ENCODE results near the gene FRY.

Gene FRY

DNA sequence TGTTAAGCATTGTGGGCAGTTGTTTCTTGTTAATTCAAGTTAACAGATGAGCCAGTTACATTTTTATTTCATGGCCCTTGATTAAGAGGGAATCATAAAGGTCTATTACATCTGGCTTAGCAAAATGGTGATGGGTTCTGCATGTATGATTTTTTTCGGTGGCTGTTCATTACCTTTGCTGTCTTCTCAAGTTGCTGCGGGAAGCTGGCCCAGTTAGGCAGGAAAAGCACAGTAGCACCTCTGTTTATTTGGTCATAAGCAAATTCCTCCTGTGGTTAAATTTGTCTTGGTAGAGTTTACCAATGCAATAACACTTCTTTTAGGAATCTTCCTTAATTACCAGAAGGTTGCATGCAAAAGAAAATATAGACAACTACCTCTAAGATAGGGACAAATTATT, 104.5 kb downstream of the FRY start:
- DNase-seq = peak; percentile 6

DNA sequence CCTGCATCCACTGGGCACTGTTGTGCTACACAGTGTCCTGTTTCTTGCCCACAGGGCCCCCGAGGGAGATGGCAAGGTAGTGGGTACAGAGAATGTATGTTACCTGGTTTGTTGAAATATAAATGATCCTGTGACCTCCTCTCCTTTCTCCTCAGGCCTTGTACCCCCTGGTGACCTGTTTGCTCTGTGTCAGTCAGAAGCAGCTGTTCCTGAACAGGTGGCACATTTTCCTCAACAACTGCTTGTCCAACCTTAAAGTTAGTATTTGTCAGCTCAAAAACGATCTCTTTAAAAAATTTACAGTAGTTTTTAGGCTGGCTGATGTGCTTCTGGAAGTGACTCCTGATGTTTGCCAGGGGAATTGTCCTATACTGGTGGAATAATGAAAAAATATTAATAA, 105.1 kb downstream of the FRY start:
- peak; percentile 84 for DNase-seq

GRCh38 chr13:32139251-32139650, 107.7 kb downstream of the FRY start:
- DNase-seq = no peak

GRCh38 chr13:32140109-32140508, 108.5 kb downstream of the FRY start:
- DNase-seq = no peak

DNA sequence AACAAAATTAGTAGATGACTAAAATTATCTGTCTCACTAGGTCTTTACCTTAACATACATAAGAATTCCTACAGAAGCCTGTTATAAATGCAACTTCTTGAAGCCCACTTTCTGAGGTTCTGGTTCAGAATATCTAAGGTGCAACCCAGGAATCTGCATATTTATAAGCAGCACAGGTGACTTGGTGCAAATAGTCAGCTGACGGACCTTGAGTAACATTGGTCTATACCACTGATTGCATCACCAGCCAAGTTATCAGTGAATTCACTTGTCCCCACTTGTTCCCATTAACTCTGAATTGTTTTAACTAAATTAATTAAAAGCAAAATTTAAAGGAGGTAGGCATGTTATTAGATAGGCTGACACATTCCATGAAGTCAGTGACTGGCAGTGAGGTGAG, 109.9 kb downstream of the FRY start:
- DNase-seq = no peak

DNA sequence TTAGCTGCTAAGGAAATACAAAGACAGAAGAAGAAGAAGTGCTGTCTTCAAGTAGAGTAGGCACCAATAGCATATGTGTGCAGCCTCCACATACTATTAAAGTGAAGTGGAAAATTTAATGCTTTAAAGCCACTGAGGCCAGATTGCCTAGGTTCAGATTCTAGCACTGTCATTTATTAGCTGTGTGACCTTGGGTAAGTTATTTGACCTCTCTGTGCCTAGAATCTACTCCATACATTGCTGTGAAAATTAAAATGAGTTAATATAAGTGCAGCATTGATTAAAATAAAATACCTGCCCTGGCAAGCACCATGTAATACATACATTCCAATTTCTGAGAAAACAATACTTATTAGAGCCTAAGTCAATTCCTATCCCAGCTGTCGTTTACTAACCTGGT, 110.5 kb downstream of the FRY start:
- no peak for DNase-seq

DNA sequence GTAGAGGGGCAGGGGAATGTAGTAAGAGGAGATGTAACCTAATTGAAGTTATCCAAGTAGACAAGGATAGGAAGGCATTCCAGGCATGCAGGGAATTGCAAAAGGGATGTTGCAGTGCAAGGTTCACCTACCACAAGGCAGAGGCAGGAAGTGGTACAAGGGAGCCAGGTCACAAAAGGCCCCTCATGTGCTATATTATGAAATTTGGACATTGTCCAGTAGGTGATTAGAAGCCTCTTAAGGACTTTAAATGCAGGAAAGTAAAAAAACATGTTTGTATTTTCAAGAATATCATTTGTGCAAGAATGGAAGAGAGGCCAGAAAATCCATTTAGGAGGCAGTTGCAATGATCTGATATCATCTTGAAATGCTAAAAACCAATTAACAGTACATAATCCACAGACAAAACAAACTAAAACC, 111.4 kb downstream of the FRY start:
- DNase-seq = peak; percentile 29

DNA sequence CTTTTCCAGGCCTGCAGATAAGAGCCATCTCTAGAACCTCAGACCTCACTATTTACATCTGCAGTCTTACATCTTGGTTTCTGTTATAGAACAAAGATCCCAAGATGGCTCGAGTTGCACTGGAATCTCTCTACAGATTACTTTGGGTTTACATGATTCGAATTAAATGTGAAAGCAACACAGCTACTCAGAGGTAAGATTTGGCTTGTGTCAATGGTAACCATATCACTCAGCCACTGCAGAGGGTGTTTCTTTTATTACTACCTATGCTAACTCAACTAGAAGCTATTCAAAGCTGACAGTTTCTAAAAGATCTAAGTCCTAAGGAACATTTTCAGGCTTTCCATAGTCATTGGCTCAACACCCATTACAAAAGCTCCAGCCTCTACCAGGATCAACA, 115.6 kb downstream of the FRY start:
- no peak for DNase-seq

GRCh38 chr13:32147976-32148375, 116.4 kb downstream of the FRY start:
- DNase-seq = no peak

GRCh38 chr13:32150239-32150638, 118.7 kb downstream of the FRY start:
- DNase-seq = no peak

- DNase-seq = no peak
These were observed 119.2 kb downstream of the FRY start for GRCh38 chr13:32150794-32151193.

DNA sequence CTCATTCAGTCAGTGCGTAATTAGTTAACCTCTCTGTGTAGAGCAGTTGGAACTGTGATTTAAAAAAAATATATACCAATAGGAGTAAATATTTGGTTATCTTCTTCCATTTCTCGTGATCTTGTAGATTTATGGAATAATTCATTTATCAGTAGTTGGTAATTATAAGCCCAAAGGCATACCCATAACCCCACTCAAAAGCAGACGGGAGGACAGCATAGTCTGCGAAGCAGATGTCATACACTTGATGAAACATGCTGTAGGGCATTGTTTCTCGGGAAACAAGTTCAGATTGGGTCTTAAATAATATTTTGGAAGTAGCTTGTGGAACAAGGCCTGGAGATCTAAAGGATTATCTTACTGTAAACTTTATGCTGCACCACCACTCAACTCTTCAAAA, 119.7 kb downstream of the FRY start:
- DNase-seq = no peak

- no peak for DNase-seq
These were observed 121.5 kb downstream of the FRY start for GRCh38 chr13:32153056-32153455.

GRCh38 chr13:32159137-32159869, 127.7 kb downstream of the FRY start:
- no peak for DNase-seq

DNA sequence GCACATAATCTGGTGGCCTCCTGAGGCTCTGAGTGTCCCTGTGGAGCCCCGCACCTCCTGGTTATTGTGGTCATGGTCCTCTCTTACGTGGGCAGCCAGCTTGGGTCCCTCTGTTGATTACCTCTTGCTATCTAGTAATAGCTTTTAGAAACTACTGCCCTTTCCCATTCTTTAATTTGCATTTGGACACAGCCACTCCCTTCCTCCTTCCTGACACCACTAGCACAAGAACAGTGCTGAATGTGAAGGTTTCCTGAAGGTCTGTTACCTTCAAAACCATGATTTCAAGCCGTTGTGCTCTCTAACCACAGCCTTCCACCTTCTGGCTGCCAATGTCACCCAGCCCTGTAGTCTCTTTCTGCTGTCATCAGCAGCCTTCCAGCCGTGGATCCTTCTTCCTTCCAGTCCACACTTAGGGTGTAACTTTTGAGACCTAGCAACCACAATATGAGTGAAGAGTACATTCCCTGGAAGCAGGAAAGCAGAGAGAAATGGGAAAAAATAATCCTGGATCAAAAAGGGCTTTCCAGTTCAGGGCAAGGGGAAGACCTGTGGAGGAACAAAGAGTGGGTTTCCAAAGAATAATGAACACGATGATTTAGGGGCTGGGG, 130.9 kb downstream of the FRY start:
- DNase-seq = no peak

DNA sequence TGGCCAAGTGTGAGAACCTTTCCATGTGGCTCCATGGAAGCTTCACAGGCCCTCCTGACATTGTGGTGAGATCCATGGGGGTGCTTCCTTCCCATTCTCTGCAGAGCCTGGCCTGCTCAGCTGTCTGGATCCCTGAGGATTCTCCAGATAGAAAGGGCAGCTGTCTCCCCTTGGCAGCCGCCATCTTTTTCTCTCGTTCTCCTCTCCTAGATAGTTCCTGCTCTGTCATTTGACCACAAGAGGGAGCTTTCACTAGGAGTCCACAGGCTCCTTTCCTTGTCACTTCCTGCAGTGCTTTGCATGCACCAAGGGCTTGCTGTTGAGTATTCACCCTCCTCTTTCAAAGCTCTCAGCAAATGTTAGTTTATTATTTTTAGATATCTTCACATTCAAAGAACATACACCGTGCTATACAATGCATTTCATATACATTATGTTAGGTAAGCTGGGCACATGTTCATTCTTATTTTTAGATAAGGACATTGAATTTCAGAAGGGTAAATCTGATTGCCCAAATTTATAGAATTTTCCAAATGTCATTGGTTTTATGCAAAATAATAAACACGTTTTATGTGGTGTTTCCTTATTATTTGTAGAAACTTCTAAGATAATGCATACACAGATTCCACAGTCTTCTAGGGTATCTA, 133.2 kb downstream of the FRY start:
- peak; percentile 85 for DNase-seq

- no peak for DNase-seq
These were observed 134.2 kb downstream of the FRY start for GRCh38 chr13:32165796-32166195.

DNA sequence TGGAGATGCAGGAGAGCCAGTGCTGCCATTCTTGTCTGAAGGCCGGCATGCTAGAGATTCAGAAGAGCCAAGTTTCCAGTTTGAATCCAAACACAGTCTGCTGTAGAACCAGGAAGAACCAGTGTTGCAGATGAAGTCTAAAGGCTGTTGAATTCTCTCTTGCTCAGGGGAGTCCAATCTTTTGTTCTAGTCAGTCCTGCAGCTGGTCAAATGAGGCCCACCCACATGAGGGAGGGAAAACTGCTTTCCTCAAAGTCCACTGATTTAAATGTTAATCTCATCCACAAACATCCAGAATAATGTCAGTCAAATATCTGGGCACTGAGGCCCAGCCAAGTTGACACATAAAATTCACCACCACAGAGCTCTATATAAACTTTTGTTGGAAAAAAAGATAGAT, 136.6 kb downstream of the FRY start:
- no peak for DNase-seq

GRCh38 chr13:32170841-32171240, 139.3 kb downstream of the FRY start:
- no peak for DNase-seq

DNA sequence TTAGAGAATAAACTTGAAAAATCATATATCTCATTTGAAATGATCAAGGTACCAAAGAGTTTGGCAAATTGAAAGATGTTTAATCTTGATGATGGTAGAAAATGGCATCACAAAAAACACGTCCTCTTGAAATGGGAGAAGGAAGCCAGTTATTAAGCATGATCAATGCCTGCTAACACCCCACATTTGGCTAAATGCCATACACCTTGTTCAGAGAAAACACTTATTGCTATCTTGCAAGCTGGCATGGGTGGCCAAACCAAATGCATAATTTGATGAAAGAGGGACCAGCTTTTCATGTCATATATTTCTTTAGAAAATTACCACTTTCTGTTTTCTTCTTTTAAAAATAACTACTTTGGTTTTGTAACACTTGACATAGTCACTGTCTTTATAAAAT, 142.3 kb downstream of the FRY start:
- DNase-seq = peak; percentile 27

- no peak for DNase-seq
These were observed 142.8 kb downstream of the FRY start for GRCh38 chr13:32174366-32174765.

- DNase-seq = no peak
These were observed 143.7 kb downstream of the FRY start for GRCh38 chr13:32175307-32175706.

DNA sequence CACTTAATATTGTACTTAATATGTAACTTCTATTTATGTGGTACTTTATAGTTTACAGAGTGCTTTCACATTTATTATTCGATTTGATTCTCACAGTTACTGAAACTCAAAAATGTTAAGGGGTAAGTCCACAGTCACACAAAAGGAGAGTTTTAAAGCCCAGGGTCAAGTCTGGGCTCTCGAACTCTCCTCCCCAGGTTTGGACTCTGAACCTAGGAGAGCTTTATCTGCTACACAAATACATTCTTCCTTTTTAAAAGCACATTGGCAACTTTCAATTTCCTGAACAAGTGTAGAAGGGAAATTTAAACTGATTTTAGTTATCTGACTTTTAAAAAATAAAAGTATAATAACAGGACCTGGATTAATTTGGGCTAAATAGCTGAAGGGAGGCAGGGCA, 144.4 kb downstream of the FRY start:
- DNase-seq = no peak

DNA sequence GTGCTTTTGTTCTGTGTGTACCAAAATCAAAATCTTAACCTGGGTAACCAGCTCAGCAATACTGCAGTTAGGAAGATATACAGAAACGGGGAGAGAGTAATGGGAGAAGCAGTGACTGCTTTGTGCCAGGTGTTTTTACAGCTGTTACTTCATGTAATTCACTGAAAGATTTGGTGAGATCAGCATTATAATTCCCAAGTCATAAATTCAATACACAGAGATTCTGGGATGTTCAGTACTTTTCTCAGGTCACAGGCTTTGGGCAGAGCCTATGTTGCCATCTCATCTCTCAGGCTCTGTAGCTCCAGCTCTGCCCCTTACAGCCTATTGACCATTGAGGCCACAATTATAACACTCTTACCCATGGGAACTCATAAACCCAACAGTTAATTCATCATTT, 145.1 kb downstream of the FRY start:
- DNase-seq = no peak

- peak; percentile 50 for DNase-seq
These were observed 147.2 kb downstream of the FRY start for GRCh38 chr13:32178763-32179162.

Measured in NCI-H69 (cell line).